Activated CD4-positive, alpha-beta T cell treated with anti-CD3 and anti-CD28 coated beads for 48 hours (primary cell): ENCODE results near the gene DCP1A.
"Not testable (repeated sequence)": the region's sequence is repeated elsewhere in the genome, so short reads cannot be mapped to it uniquely, and the experiment has no call there.

Experiments used
- DNase-seq: peaks from one replicate; pipeline ENCODE4 v3.0.0-alpha.2; 2020

The DCP1A gene

DNA sequence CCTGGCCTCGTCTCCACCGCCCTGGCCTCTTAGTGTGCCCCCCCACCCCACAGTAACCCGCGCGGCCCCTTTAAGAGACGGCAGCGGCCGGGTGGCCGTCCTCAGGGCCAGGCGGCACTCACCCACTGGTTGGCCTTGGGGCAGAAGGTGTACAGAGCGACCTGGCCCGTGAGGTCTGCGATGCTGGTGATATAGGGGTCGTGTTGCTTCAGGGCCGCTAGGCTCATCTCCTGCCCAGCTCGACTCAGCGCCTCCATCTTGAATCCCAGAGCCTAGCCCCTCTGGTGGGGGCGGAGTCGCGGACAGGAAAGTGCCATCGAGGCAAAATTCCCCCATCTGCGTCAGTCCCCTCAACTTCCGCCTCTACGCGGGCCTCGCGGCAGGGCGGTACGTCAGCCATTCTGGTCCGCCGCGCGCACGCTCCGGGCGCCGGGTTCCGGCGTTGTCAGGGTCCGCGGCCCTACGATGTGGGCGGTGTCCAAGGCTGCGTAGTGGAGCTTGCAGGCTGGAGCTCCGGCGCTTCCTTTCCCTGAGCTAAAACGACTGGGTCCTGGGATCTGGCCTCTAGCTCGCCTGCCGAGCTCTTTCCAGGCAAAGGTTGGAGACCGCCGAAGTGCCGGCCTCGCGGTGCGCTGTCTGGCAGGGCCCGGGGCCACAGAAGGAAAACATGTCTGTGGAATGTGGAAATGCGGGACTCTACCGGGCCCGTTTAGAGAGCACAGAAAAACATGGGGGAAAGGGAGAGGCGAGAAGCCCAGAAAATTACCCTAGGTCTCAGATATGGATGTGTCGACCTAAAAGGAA is at the start of gene DCP1A:
TSS of gene DCP1A (minus strand) at position 283 of the 804 bp plus-strand sequence. CDS start at position 257, 26 bp downstream.
- peak; percentile 95 for DNase-seq

DNA sequence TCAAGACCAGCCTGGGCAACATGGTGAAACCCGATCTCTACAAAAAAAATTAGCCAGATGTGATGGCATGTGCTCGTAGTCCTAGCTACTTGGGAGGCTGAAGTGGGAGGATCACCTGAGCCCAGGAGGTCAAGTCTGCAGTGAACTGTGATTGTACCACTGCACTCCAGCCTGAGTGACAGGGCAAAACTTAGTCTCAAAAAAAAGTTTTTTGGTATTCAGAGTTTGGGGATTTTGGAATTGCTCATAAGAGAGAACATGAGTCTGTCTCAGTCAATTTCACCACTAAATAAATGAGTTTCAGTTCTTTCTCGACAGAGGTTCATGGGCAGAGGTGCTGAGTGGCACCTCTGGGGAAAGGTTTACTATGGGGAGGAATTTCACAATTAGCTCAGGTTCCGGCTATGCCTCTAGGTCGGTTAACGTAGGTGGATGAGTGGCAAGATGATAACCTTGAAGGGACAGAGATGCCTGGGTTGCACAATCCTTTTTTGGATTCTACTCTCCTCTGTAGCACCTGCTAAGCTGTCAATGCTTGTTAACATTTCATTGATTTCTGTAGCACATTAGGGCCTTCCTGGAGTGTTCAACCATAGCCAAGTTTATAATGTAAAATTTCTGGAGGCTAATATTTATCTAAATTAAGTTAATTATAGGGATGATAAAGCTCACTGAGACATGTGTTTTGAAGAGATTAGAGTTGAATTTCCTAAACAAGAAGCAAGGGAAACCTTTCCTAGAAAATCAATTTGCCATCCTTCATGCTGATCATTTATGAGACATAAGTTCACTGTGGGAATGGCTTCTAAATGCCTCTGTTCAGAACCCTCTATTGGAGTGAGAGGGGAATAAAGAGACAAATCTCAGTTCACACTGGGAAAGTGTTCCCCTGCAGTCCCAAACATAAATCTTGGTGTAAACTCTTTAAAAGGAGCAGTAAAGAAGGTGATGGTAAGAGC is 37.4 kb upstream of the DCP1A start:
- DNase-seq: no peak

DNA sequence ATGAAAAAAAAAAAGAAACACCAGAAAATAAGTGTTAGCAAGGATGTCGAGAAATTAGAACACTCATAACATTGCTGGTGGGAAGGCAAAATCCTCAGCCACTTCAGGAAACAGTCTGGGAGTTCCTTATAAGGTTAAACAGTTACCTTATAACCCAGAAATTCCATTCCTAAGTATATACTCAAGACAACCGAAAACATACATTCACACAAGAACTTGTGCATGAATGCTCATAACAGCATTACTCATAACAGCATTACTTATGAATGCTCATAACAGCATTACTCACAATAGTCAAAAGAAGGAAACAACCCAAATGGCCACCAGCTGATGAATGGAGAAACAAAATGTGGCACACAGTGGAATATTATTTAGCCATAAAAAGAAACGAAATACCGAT is 34.8 kb upstream of the DCP1A start:
- DNase-seq: no peak

DNA sequence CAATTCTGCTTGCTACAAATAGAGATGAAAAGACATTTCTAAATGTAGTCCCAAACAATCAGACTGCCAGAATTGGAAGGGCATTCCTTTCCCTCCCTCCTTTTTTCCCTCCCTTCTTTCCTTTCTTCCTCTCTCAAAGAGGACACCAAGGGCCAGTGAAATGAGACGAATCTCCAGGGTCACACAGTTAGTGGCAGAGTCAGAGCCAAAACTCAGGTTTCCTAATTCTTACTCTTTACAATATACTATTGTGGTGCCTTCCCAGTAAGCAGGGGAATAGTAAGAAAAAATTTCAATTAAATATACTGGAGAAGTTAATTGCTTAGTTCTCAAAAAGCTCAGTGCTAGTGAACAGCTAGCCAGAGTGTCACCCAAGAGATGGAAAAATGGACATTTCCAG is 33.0 kb upstream of the DCP1A start:
- no peak for DNase-seq

DNA sequence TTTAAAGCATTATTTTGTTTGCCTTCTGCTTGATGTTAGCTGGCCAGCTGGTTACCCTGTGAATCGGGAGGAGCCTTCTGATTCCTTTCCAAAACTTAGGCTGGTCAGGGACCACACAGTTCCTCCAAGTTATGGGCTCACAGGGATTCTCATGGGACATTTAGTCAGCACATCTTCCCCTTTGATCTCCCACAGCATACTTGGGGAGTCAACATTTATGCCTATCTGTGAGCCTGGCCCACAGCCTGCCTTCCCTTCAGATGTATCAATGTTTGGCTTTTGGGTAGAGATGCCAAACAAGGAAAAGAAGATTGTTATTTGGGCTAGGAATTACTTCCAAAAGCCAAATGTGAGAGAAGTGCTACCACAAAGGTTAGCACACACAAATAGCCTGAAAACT is 32.6 kb upstream of the DCP1A start:
- DNase-seq: no peak

DNA sequence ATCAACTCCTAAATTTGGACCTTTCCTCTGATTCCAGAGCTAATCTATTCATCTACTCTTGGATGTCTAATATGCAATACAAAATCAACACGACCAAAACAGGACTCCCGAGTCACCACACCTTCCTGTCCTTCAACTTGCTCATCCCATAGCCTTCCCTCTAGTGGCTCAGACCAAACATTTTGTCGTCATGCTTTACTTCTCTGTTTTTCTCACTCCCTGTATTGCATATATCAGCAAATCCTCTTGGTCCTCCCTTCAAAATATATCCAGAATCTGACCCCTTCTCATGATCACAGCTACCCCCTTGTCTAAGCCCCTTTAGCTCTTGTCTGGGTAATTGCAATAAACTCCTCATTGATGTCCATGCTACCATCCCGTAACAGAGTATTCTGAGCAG is 30.5 kb upstream of the DCP1A start:
- DNase-seq: no peak

DNA sequence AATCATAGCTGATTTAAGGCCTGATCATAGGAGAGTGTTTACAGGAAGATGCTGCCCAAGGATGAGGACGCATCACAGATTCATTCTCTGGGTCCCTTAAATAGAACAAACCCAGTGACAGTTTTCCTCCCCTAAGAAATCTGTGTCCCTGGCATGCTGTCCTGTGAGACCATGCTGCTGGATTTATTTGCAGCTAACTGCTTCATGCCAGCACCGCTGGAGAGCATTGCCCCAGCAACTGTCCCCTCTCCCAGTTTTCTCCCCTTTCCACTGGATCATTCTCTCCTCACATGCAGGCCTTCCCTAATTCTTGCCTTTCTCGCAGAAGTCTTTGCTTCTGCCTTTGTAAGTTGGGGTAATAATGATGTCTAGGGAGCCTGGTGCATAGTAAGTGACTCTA is 29.3 kb upstream of the DCP1A start:
- no peak for DNase-seq

DNA sequence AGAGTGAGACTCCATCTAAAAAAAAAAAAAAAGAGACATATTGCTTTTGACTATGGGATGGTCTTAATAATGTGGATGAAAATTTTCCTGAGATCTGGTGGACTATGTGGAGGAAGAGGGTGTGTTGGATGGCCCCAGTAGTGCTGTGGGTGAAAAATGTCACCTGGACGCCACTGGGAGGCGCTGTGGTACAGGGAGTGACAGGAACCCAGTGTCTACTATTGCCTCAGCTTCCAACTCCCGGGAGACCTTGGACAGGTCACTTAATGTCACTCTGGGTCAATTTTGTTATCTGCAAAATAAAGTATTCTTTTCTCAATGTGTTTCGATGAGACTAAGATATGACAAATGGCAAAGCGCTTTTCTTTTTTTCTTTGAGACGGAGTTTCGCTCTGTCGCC is 27.7 kb upstream of the DCP1A start:
- peak; percentile 80 for DNase-seq

DNA sequence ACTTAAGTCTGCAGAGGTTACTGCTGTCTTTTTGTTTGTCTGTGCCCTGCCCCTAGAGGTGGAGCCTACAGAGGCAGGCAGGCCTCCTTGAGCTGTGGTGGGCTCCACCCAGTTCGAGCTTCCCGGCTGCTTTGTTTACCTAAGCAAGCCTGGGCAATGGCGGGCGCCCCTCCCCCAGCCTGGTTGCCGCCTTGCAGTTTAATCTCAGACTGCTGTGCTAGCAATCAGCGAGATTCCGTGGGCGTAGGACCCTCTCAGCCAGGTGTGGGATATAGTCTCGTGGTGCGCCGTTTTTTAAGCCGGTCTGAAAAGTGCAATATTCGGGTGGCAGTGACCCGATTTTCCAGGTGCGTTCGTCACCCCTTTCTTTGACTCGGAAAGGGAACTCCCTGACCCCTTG is 23.4 kb upstream of the DCP1A start:
- not testable (repeated sequence) for DNase-seq

DNA sequence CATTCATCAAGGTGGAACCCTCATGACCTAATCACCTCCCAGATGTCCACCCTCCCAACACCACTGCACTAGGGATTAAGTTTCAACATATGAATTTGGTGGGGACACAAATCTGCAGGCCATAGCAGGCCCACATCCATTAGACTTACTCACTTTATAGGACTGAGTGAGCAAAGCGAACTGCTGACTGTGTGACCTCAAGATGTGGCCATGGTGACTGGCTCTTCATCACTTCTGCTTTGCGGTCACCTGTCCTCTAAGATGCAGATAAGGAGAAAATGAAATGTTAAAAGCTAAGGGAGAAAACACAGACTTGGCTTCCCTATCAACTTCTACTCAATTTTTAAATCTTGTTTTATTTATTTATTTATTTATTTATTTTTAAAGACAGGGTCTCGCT is 14.5 kb upstream of the DCP1A start:
- no peak for DNase-seq

DNA sequence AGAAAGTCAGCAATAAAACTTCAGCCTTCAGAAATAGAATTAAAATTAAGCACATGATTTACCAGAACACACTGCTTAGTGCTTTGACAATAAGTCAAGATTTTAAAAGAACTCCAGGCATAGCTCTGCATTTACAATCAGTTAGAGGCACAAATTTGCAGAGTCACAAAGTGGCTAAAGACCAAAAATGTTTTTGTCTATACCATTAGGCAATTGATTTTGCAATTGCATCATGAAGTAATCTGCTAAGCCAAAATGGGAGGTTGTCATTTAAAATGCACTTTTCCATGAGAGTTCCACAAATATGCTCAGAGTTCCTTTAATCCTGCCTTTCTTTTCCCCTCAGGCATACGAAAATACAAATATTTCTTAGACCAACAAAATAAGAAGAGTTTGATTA is 10.1 kb upstream of the DCP1A start:
- no peak for DNase-seq

DNA sequence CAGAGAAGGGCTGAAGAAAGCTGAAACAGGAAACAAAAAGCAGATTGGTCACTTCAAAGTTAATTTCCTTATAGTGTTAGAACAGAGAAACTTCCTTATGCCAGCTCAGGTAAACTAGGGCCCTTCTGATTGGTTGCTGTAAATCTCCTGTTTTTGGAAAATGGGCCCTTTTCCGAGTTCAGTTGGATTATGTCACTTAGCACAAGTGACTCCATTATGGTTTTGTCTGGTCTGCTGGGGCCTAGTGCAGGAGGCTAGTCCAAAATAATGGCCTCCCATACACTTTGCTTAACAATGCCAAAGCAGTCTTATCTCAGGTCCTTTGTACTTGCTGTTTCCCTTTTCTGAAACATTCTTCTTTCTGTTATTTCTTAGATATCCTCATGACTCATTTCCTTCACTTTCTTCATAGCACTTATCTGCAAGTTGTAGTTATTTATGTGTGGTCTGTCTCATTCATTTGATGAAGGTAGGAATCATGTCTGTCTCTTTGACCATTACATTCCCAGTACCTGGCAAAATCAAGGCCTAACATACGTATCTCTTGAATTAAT is 7.7 kb upstream of the DCP1A start:
- DNase-seq: no peak

DNA sequence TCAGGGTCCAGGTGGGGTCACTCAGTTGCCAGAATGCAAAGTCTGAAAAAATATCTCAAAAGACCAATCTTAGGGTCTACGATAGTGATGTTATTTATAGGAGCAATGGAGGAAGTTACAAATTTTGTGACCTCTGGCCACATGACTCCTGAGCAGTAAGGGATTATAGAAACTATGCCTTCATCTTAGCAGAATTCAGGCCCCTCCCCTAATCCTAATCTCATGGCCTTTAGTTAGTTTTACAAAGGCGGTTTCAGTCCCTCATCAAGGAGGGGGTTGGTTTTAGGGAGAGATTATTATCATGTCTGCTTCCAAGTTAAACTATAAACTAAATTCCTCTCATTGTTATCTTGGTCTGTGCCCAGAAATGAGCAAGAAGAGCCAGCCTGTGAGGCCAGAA is 5.9 kb upstream of the DCP1A start:
- no peak for DNase-seq

DNA sequence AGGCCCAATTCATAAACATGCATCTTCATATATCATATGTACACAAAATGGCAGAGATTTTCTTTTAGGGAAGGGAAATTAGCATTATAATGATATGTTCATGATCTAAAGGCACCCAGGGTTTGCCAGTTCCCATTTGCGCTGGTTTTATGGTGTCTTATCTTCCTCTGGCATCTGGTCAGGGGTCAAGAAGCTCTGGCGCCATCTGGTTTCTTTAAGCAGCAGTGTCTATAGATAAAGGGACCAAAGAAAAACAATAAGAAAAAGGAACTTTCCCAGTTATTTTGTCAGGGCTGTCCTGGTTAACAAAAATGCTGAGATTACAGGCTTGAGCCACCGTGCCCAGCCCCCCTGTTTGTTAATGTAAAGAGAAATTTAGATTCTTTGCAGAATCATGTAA is 3.3 kb upstream of the DCP1A start:
- DNase-seq: peak; percentile 17

DNA sequence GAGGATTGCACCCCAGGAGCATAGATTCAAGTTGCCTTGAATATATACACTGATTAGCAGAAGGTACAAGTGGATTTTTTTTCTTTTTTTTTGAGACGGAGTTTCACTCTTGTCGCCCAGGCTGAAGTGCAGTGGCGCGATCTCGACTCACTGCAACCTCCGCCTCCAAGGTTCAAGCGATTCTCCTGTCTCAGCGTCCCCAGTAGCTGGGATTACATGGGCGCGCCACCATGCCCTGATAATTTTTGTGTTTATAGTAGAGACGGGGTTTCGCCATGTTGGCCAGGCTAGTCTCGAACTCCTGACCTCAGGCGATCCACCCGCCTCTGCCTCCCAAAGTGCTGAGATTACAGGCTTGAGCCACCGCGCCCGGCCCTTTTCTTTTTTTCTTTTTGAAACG is 775 bp upstream of the DCP1A start:
- DNase-seq: not testable (repeated sequence)

DNA sequence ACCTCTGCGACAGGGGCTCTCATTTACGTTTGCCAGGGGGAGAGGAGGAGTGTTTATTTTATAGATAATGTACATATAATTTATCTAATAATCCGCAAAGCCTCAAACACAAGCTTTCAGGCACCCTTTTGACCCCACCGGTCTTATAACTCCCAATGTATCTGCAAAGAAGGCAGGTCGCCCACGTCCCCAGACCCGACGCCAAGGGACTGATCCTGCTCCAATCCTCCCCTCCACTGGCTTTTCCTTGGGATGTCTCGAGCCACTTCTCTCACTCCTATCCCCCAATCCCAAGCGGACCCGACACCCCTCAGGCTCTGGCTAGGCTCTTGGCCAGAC is 452 bp downstream of the DCP1A start:
- no peak for DNase-seq

DNA sequence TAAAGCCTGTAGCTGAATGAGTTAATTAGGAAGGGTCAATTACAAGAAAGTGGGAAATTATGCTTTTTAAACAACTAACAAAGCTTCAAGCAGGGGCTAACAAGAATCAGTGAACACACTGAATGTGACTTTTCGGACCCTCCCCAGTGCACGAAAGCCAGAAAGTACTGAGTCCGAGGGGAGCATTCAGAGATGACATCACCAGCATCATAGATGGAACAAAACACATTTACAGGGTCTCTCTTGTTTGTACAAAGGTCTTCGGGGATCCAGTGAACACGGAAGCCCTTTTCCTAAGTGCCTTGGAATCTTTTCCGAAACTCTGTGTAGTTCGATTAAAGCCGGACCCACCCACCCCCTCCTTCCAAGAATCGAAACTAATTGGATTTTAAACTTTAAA is 829 bp downstream of the DCP1A start:
- DNase-seq: no peak

DNA sequence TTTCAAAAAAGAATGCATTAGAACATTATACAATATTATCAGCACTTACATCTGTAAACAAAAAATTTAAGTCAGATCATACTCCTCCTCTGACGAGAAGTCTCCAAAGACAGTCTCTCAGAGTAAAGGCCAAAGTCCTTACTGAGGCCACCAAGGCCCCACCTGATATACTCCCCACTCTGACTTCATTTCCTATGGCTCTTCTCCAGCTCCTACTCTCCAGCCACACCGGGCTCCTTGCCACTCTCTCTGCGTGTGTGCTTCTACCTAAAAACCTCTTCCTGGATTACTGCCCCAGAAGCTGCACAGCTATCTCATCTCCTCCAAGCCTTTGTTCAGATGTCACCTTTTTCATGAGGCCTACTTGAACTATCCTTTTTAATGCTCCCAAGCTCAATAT is 5.0 kb downstream of the DCP1A start:
- no peak for DNase-seq

DNA sequence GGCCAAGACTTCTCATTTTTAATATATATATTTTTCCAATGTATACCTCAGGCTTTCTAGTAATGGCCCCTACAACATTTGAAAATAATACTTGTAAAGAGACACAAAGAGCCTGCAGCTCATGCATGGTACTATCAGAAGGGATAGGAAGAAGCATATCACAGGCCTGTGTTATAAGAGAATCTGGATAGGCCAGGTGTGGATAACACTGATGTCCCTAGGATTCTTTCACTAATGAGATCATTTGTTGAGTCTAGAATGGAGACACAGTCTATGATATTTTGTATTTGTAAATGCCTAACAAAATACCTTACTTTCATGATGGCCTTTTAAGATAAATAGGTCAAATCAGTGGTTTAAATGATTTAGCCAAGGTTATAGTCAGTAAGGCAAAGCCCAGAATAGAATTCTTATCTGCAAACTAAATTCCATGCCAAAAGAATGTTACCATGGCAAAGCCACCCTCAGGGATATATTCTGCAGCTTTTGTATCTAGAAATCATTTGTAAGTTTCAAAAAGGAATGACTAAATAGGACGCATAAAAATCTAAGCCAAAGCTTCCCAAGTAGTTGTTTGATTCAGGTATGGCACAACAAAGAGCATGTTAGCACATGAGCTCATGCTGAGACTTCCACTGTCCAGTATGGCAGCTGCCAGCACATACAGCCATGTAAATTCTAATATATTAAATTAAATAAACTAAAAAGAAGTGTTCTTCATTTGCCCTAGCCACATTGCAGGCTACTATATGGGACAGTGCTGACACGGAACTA is 10.0 kb downstream of the DCP1A start:
- no peak for DNase-seq

DNA sequence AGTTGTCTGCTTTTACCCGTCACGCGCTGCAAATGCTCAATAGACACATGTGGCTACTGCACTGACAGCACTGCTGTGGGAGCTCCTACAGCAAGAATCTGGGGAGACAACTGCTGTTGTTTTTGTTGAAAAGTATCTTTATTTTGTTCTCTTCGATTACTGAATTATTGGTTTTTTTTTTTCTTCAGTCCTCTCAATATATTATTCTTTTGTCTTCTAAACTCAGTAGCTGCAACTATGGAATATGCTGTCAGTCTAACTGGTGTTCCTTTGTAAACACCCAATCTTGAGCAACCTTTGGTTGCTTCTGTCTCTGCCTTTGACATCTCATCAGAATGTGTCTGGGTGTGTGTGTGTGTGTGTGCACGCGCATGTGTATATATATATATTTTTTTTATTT is 12.6 kb downstream of the DCP1A start:
- DNase-seq: no peak

DNA sequence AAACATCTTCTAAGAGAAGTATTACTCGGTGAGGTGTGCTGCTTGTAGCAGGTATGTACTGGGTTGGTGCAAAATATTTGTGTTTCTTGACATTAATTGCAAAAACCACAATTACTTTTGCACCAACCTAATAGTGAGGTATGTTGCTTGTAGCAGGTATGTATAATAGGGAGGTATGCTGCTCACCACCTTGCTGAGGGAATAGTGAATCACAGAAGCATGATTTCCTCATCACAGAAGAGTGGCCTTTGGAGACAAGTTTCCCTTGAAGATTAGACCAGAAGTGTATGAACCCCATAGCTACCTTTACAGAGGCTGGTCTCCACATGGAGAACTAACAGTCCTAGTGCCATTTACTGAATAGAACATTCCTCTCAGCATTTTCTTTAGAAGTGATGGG is 15.5 kb downstream of the DCP1A start:
- no peak for DNase-seq

DNA sequence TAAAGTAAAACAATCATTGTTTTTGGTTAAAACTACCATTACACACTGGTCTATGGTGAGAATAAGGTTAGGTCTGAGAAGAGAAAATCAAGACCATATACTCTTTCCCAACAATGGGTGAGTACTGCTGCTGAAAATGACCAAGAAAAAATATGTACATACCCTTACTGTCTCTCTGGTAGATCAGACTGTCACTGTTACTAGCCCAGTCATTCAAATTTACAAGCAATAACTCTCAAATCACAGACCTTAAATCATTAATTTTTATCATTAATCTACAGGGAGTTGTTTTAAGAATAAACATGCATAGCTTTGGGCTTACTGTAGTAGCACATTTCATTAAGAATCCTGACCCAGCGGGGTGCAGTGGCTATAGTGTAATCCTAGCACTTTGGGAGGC is 17.4 kb downstream of the DCP1A start:
- DNase-seq: no peak

DNA sequence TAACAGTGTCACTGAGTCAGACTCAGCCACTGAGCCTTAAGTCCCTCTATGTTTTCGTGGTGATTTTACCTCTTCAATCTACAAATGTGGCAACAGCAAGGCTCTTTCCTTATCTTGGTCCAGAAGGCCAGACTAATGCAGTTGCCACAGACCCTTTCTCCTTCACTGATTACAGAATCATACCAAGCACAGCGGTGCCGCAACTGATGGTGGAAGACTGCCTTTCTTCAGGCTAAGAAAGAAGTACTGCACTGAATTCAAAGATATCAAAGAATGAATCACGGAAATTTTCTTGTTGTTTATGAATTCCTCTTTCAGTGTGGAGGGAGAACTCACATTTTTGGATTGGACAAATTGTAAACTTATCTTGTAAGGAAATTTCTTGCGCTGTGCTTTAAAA is 18.6 kb downstream of the DCP1A start:
- DNase-seq: no peak
